Hepatocyte (in vitro differentiated cells): ENCODE data around the gene GPER1.

Experiments used
- EZH2phosphoT487 ChIP-seq: fragments of 200-600 bp; sonication (generic); IDR thresholded peaks from one replicate; pipeline ENCODE4 v1.6.1; 2018; ENCODE audit warnings: antibody characterized with exemption, mild to moderate bottlenecking, low read depth, moderate library complexity; ENCODE audit not compliant: unreplicated experiment, severe bottlenecking
- TF ChIP-seq, protein P1 (sequence below): fragments of 200-600 bp; sonication (generic); IDR thresholded peaks from 2 replicates; pipeline ENCODE4 v1.5.1; 2016; ENCODE audit warnings: antibody characterized with exemption, mild to moderate bottlenecking; ENCODE audit not compliant: poor library complexity

DNA sequence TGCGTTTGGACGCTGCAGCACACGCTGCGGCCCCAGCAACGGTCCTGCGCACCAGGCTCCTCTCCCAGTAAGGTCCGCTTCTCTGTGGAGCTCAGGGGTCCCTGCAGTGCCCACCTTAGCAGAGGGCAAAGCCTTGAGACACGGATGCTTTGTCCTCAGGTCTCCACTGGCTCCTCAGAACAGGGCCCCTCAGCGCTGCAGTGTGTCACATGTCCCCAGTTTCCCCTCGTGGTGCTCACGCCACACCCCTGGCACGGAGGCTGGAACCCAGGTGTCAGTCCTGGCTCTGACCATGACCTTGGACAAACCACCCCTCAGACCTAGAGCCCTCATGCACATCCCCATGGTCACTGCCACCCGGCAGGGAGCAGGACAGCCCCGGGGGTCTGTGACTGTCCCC, 19.9 kb upstream of the GPER1 start:
- TF ChIP-seq, protein P1, sequence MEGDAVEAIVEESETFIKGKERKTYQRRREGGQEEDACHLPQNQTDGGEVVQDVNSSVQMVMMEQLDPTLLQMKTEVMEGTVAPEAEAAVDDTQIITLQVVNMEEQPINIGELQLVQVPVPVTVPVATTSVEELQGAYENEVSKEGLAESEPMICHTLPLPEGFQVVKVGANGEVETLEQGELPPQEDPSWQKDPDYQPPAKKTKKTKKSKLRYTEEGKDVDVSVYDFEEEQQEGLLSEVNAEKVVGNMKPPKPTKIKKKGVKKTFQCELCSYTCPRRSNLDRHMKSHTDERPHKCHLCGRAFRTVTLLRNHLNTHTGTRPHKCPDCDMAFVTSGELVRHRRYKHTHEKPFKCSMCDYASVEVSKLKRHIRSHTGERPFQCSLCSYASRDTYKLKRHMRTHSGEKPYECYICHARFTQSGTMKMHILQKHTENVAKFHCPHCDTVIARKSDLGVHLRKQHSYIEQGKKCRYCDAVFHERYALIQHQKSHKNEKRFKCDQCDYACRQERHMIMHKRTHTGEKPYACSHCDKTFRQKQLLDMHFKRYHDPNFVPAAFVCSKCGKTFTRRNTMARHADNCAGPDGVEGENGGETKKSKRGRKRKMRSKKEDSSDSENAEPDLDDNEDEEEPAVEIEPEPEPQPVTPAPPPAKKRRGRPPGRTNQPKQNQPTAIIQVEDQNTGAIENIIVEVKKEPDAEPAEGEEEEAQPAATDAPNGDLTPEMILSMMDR: no peak
- no peak for TF ChIP-seq EZH2phosphoT487
